GM21528 (cell line): ENCODE measurements around the gene EIF4E2.

Source experiments
- ATAC-seq: cut with Tn5 transposase; IDR thresholded peaks from one replicate; pipeline ENCODE4 v1.9.1; 2021; ENCODE audit warnings: mild to moderate bottlenecking, moderate library complexity; ENCODE audit not compliant: unreplicated experiment, low FRiP score

EIF4E2 gene

DNA sequence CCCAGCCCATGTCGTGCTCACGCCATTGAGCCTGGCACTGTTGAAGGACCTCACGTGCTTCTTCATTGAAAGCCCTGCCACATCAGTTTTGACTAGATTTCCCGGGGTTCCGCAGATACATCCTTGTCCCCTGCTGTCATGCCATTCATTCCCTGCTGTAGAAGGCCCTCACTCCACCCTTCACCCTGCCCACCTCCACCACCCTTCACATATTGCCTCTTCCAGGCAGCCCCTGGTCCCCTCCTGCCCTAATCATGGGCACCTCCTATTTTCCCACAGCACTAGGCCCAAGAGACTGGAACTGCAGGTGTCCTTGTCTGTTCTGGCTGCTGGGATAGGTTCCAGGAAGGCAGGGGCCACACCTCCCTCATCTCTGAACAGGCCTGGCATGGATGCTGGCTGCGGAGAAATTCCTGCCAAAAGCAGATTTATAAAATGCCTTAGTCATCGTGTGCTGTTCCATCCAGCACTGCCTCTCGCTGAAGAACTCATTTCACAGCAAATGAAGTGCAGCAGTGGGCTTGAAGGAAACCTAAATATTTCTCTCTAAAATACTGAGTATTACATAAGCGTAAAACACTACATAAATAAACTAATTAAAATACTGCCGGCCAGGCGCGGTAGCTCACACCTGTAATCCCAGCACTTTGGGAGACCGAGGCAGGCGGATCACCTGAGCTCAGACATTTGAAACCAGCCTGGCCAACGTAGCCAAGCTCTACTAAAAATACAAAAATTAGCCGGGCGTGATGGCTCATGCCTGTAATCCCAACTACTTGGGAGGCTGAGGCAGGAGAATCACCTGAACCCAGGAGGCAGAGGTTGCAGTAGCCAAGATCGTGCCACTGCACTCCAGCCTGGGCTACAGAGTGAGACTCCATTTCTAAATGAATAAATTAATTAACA, 38.4 kb downstream of the EIF4E2 start:
- no peak for ATAC-seq

DNA sequence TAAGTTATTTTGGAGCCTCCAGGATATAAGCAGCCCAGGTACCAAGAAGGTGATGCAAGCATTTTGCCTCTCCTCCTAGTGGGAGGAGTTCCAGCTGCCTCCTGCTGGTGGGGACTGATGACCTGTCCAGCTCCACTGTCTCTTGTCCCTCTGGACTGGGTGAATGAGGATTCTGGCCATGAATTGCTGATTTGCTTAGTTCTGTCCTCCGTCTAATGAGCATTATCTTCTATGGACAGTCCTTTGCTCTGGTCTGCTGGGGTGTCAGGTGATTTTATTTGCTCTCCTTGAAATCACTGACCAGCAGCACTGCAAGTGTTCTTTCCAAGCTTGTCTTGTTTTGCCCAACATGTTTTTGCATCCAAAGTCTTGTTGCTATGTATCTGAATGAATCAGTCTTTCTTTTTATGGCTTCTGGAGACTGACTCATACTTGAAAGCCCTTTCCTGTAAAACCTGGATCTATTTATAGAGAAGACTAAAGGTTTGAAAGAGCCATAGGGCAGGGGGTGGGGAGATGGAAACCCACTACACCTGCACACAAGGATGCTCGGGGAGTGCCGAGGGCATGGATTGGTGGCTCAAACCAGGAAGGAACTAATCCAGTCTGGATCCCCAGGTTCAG, 42.4 kb downstream of the EIF4E2 start:
- ATAC-seq = no peak

- no peak for ATAC-seq
Observed at GRCh38 chr2:232593982-232594381, 43.5 kb downstream of the EIF4E2 start.

- no peak for ATAC-seq
Observed at GRCh38 chr2:232597362-232598079, 47.0 kb downstream of the EIF4E2 start.

GRCh38 chr2:232598293-232598692, 47.8 kb downstream of the EIF4E2 start:
- ATAC-seq = no peak

DNA sequence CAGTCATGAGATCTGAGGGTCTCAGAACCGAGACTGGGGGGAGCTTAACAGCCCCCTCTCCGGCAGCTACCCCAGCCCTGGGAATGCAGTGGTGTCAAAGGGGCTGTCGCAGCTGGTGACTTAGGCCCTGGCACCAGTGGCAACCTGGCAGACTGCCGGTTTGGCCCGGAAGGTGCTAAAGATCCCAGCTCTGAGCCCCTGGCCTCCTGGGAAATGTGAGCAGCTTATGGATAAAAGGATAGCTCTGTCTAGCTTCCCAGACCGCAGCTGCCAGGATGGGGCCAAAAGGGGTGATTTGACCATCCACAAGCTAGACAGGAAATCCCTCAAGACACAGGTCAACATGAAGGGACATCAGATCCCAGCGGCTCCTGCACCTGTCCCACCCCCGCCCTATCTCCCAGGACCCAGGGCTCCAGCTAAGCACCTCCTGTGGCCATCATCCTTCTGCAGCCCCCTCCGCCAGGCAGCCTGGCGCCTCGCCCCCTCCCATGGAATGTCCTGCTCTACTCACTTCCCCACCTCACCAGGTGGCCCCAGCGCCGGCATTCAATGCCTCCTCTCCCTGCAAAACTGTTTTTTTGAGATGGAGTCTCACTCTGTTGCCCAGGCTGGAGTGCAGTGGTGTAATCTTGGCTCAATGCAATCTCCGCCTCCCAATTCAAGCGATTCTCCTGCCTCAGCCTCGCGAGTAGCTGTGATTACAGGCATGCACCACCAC, 49.7 kb downstream of the EIF4E2 start:
- no peak for ATAC-seq

GRCh38 chr2:232603283-232603682, 52.8 kb downstream of the EIF4E2 start:
- no peak for ATAC-seq

GRCh38 chr2:232604535-232604934, 54.0 kb downstream of the EIF4E2 start:
- ATAC-seq = no peak

- ATAC-seq = no peak
Observed at GRCh38 chr2:232607011-232607410, 56.5 kb downstream of the EIF4E2 start.

- no peak for ATAC-seq
Observed at GRCh38 chr2:232609607-232610006, 59.1 kb downstream of the EIF4E2 start.

- ATAC-seq = no peak
Observed at GRCh38 chr2:232610081-232610480, 59.6 kb downstream of the EIF4E2 start.

- no peak for ATAC-seq
Observed at GRCh38 chr2:232611061-232611460, 60.6 kb downstream of the EIF4E2 start.

GRCh38 chr2:232611559-232612218, 61.2 kb downstream of the EIF4E2 start:
- no peak for ATAC-seq

GRCh38 chr2:232613538-232614134, 63.1 kb downstream of the EIF4E2 start:
- no peak for ATAC-seq

DNA sequence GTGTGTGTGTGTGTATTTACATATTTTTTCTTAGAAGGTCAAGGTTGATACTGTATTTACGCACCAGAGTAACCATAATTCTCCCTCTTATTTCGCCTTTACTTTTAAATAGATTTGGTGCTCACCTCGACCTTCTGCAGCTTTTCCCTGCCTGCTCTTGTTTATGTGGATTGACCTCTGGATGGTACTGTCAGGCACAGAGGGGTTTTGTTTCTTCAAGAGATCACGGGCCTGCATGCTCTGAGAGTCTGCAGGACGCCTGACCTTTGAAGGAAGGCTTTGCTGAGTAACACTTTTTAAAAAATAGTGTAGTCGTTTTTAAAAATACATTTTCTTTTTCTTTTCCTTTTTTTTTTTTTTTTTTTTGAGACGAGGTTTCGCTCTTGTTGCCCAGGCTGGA, 64.8 kb downstream of the EIF4E2 start:
- no peak for ATAC-seq
